ENCODE results near the gene SPOP.
"Not testable (repeated sequence)": the region's sequence is repeated elsewhere in the genome, so short reads cannot be mapped to it uniquely, and the experiment has no call there.

SPOP gene

DNA sequence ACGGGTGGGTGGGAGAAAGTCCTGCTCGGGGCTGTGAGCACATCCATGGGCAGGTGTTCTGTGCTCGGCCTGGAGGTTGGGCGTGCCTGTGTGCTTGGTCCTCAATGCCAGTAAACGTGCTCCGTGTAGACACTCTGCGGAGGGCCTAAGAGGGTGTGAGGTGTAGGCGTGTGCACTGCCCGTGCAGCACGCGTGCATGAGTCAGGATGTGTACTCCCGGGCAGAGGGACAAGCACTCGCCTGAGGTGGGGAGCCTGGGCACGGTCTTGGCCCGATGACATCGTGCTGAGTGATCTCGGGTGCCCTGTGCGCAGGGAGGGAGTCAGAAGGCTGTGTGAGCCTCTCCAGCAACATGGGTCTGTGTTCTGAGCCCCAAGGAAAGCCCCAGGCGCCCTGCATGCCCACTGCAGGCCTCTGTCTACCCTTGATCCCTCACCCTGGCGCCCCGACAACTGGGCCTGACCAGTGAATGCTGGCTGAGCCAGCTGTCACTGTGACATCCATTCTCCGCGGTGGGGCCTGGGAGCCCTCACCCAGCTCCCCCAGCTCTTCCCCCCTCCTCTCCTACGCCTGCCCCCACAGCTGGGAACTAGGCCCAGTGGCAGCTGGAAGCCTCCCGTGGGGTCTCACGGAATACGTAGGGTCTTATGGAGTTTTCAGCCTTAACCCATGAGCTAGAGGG lies 125.7 kb downstream of the SPOP start:
- DNase-seq (ENCODE audit: low read depth), result no peak
- TF ChIP-seq, protein P1, sequence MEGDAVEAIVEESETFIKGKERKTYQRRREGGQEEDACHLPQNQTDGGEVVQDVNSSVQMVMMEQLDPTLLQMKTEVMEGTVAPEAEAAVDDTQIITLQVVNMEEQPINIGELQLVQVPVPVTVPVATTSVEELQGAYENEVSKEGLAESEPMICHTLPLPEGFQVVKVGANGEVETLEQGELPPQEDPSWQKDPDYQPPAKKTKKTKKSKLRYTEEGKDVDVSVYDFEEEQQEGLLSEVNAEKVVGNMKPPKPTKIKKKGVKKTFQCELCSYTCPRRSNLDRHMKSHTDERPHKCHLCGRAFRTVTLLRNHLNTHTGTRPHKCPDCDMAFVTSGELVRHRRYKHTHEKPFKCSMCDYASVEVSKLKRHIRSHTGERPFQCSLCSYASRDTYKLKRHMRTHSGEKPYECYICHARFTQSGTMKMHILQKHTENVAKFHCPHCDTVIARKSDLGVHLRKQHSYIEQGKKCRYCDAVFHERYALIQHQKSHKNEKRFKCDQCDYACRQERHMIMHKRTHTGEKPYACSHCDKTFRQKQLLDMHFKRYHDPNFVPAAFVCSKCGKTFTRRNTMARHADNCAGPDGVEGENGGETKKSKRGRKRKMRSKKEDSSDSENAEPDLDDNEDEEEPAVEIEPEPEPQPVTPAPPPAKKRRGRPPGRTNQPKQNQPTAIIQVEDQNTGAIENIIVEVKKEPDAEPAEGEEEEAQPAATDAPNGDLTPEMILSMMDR (conservative IDR thresholded peaks at IDR 0.05; ENCODE audit: low read length), result no peak
- H3K4me3 ChIP-seq (ENCODE audit: low read length), result no peak overlapping the region

DNA sequence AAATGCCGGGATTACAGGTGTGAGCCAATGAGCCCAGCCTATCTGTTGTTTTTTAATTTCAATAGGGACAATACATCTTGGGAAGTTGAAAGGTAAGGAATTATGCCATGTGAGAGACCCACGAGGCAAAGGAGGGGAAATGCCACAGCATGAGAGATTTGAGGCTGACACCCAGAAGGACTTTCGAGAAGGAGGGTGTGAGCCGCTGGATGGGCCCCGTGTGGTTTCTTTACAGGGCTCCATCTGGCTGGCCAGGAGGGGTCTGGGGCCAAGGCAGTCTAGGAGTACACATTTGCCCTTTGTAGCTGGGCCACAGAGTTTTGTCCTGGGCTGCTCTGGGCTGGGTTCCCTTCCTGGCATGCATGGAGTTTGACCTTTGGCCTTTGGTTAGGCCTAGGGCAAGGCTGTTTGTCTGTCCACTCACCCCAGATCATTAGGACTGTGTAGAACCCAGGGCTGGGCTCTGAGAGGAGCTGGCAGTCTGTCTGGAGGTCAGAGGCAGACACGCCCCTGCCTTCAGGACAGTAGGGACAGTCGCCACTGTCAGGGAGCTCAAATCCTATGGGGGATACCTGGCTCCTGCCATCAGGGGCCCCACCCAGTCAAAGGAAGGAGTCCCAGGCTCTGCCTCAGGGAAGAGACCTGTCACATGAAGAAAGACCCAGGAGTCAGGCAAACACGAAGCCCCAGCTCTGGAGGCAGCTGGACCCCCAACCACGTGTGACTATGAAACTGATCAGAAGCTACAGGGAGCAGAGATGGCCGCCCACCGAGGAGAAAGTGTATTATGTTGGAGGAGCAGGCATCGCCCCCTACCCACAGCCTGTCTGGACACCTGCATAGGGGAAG lies 126.5 kb downstream of the SPOP start:
- TF ChIP-seq, protein P1 (conservative IDR thresholded peaks at IDR 0.05; ENCODE audit: low read length), result no peak
- DNase-seq (ENCODE audit: low read depth), result no peak
- H3K4me3 ChIP-seq (ENCODE audit: low read length), result no peak overlapping the region

DNA sequence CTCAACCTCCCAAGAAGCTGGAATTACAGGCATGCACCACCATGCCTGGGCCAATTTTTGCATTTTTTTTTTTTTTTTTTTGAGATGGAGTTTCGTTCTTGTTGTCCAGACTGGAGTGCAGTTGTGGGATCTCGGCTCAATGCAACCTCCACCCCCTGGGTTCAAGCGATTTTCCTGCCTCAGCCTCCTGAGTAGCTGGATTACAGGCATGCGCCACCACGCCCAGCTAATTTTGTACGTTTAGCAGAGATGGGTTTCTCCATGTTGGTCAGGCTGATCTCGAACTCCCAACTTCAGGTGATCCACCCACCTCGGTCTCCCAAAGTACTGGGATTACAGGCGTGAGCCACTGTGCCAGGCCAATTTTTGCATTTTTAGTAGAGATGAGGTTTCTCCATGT lies 127.1 kb downstream of the SPOP start:
- not testable (repeated sequence) for DNase-seq (ENCODE audit: low read depth); H3K4me3 ChIP-seq (ENCODE audit: low read length)

DNA sequence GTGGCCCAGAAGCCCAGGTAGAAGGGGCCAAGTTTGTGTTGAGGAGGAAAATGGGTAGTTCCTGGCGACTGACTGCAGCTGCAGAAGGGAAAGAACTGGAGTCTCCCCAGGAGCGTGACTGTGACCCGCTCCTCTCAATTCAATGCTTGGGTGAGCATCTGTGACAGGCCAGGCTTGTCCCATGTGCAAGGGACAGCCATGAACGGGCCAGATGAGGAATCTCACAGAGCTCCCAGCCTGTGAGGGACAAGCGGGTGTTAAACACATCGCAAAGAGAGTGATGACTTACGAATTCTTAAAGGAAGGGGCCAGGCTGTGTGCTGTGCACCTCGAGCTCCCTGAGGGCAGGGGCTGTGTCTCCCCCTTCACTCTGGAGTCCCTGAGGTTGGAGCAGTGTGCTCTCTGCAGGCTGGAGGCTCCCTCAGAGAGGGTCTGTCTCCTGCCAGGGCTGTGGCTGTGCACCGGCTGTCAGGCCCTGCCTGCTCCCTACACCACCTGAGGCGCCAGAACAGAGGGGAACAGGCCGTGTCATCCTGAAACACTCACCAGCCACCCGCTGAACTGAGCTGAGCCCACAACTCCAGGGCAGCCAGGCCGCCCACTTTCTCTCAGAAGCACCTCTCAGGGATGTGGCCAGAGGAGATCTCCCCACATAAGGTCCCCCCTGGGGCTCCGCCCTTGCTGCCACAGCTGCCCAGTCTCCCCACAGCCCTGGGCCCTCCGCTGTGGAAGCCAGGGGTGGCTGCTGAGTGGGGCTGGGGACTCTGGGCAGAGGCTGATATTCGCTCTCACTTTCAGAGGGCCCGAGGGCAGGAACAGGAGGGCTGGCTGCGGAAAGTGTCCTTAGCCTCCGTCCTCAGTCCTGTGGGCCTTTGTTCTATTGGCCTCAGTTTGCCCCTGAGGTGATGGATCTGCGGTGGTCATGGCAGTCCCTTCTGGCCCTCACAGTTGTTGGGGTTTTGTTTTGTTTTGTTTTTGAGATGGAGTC lies 127.9 kb downstream of the SPOP start:
- TF ChIP-seq, protein P1 (conservative IDR thresholded peaks at IDR 0.05; ENCODE audit: low read length), result no peak
- no peak for DNase-seq (ENCODE audit: low read depth)
- H3K4me3 ChIP-seq (ENCODE audit: low read length), result no peak overlapping the region

DNA sequence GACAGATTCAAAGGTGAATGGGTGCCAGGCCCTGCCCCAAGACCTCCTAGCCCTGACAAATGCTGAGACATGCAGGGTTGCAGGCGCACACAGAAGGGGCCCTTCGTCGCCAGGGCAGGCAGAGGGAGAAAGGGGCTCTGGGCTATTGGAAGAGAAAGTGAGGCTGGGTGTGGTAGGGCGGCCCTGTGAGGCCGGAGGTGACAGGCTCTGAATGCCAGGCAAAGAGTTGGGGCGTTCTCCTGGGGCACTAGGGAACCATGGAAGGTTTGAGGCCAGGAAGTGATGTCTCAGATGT lies 128.6 kb downstream of the SPOP start:
- no peak for DNase-seq (ENCODE audit: low read depth)
- TF ChIP-seq, protein P1 (conservative IDR thresholded peaks at IDR 0.05; ENCODE audit: low read length), result no peak
- no peak overlapping the region for H3K4me3 ChIP-seq (ENCODE audit: low read length)

Data from AG10803 (cell line).